Stimulated activated CD4-positive, alpha-beta T cell treated with anti-CD3 and anti-CD28 coated beads, Interleukin-12 subunit alpha, Interleukin-12 subunit beta, amount 100 ng/mL, for 48 hours (primary cell): ENCODE results near the gene ESRP2.

Experiments used
- DNase-seq, 3 donors: peaks; one replicate each; pipeline ENCODE4 v3.0.0-alpha.2; 2020; ENCODE audit warnings: low read depth in 2 of 3, low spot score in 1 of 3

The ESRP2 gene

DNA sequence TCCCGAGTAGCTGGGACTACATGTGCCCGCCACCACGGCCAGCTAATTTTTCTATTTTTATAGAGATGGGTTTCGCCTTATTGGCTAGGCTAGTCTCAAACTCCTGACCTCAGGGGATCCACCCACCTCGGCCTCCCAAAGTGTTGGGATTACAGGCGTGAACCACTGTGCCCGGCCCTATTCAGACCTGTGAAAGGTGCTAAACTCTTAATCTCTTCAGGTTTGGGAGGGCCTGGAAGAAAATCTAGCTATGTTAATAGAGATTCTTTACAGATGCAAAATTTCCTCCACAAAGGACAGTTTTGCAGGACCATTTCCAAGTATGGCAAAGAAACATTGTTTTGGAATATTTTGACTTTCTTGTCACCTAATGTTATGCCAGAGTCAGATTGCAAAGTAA is 6.2 kb upstream of the ESRP2 start:
- no peak for DNase-seq

DNA sequence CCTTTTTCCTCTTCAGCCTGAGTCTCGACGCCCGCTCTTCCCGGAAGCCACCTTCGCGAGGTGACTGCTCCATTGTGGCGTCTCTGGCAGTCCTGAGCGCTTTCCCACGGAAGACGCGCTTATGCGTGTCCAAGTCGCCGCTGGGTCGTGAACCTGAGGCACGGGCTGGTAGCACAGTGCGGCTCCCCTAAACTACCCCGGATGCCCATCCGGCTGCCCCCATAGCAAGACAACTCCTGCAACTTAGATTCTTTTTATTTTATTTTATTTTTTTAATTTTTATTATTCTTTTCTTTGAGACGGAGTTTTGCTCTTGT is 2.1 kb upstream of the ESRP2 start:
- DNase-seq: no peak

GRCh38 chr16:68237243-68238028 is 1.5 kb upstream of the ESRP2 start:
- peak; percentile 87 to 90 (median 90) for DNase-seq

GRCh38 chr16:68236826-68237242 is 907 bp upstream of the ESRP2 start:
- no peak for DNase-seq

GRCh38 chr16:68236137-68236825 is 354 bp upstream of the ESRP2 start:
- no peak for DNase-seq

DNA sequence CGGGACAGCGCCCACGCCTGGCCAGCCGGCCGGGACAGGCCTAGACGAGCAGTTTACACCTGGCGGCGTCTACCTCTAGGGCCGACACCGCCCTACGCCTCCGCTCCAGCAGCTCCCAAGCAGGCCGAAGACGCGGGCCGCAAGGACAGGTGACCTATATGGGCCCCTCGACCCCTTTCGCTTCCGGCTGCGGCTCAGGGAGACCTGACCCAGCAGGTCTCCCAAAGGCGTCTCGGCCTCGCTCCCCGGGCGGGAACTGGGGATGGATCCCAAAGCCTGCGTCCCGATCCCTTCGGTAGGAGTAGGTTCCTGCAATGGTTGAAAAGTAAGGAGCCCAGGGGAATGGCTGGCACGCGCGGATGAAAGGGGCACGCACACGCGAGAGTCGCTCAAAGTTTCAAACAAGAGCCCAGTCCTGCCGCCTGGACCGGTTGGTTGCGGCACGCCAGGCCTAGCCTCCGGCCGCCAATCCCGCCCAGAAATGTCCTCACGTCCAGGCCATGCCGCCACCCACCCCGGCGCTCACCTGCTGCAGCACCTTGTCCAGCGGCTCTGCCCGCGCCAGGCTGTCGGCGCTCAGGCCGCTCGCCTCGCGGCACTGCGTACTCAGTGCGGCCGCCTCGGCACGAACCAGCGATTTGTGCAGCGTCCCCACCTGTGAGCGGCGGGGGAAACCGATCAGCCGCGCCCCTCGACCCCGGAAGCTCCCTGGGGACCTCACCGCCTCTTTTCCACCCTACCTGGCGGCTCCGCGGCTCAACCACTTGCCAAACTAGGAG is 630 bp downstream of the ESRP2 start:
- no peak for DNase-seq

- DNase-seq: no peak
These were observed 1.5 kb downstream of the ESRP2 start for GRCh38 chr16:68234188-68235107.

GRCh38 chr16:68233835-68234187 is 2.1 kb downstream of the ESRP2 start:
- no peak for DNase-seq

DNA sequence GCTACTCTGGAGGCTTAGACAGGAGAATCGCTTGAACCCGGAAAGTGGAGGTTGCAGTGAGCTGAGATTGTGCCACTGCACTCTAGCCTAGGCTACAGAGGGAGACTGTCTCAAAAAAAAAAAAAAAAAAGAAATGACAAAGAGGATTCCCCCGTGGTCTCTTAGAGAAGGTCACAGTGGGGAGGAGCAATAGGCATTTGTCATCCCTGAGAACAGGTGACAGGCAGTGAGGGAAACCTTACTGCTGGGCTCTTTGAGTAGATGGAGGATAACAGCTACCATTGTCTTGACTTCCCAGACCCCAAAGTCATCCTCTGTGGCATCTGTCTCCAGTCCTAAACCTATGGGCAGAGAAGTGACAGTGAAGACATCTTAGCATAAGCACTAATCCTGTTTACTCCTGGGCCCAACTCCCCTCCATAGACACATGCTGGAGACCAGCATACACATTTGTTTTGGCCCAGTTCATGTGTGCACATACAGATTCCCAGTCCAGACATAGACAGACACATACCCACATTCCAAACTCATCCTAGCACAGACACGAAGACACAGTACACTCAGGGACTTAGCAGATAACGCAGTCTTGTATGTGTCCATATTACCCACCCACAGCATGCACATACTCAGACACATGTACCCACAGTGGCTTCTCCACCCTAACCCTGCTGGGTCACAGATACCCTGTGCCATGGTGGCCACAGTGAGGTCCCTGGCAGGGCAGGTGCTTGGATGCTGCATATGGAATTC is 2.7 kb downstream of the ESRP2 start:
- no peak for DNase-seq

DNA sequence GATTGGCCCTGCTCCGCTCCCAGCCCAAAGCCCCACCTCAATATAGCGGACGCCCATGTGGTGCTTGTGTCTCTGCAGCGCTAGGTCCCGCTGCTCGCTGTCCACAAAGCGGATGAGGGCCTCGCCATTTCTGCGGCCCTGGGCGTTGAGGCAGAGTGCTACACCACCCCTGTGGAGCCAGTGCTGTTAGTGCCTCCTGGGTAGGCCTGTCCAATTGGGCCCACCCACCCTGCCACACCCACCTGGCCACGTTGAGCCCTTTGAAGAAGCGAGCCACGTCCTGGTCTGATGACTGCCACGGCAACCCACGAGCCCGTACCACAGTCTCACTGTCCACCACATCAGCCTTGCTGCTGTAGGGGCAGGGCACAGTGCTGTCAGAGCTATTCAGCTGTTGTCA is 3.6 kb downstream of the ESRP2 start:
- DNase-seq: no peak

DNA sequence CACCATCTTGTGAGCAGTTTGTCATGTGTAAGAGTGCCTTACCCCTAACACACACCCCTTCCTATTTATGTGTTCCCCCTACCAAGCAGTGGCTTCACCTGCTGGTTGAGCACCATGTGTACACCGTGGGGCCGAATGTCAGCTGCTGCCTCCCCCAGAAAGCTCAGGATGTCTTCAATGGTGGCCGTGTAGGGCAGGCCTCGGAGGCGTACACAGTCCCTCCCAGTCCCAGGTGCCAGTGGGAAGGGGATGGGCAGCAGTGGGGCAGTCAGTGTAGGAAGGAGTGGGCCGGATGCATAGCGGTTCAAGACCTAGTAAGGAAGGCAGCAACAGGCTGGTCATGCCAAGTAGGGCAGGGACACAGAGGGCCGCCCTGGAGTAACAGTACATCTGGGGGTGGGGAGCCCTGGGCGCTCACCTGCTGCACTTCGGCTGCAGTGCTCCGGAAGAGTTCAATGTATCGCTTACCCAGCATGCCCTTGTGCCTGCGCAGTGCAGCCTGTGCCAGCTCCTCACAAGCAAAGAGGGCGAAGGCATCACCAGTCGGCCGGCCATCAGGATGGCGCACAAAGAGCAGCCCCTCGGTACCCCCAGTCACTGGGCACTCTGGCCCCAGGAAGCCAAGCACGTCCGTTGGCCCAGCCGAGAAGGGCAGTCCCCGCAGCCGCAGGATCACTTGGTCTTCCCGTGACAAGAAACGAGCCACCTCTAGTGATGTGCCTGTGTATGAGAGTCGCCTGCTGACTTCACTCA is 4.4 kb downstream of the ESRP2 start:
- DNase-seq: no peak

GRCh38 chr16:68230956-68231355 is 5.0 kb downstream of the ESRP2 start:
- DNase-seq: no peak

- no peak for DNase-seq
These were observed 5.8 kb downstream of the ESRP2 start for GRCh38 chr16:68230176-68230571.

- DNase-seq: no peak
These were observed 6.3 kb downstream of the ESRP2 start for GRCh38 chr16:68229431-68230175.

DNA sequence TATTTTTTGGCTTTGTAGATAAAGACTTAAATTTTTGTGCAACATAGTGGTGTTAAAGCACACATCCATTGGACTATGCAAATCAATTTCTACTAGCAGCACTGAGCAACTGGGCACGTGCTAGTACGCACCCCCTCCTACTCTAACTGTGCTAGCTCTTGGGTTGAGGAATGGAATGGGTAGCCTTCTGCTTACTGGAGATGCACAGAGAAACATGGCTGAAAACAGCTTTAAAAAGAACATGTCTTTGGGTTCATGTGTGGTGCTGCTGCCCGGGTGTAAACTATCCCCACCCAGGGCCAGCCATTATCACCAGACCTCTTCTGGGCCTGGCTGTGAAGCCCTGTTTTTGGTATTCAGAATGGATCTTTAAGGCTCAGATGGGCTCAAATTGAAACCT is 7.3 kb downstream of the ESRP2 start:
- DNase-seq: no peak

- DNase-seq: no peak
These were observed 7.9 kb downstream of the ESRP2 start for GRCh38 chr16:68227850-68228553.

GRCh38 chr16:68227183-68227793 is 8.6 kb downstream of the ESRP2 start:
- no peak for DNase-seq

- no peak for DNase-seq
These were observed 9.8 kb downstream of the ESRP2 start for GRCh38 chr16:68226116-68226515.
